VCaP (cell line): ENCODE measurements around the gene DLX3.

Source experiments
- H3K27ac ChIP-seq: fragments of 450-650 bp; 2 replicates; pipeline ENCODE4 v1.5.1; 2017
- TF ChIP-seq, protein P1 (sequence below): fragments of 450-650 bp; conservative IDR thresholded peaks from 2 replicates; pipeline ENCODE4 v1.5.1; 2017; ENCODE audit warnings: mild to moderate bottlenecking, moderate library complexity

Gene DLX3

GRCh38 chr17:49990331-49990730, 4.7 kb downstream of the DLX3 start:
- H3K27ac ChIP-seq: no peak overlapping the region
- TF ChIP-seq, protein P1, sequence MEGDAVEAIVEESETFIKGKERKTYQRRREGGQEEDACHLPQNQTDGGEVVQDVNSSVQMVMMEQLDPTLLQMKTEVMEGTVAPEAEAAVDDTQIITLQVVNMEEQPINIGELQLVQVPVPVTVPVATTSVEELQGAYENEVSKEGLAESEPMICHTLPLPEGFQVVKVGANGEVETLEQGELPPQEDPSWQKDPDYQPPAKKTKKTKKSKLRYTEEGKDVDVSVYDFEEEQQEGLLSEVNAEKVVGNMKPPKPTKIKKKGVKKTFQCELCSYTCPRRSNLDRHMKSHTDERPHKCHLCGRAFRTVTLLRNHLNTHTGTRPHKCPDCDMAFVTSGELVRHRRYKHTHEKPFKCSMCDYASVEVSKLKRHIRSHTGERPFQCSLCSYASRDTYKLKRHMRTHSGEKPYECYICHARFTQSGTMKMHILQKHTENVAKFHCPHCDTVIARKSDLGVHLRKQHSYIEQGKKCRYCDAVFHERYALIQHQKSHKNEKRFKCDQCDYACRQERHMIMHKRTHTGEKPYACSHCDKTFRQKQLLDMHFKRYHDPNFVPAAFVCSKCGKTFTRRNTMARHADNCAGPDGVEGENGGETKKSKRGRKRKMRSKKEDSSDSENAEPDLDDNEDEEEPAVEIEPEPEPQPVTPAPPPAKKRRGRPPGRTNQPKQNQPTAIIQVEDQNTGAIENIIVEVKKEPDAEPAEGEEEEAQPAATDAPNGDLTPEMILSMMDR: no peak

DNA sequence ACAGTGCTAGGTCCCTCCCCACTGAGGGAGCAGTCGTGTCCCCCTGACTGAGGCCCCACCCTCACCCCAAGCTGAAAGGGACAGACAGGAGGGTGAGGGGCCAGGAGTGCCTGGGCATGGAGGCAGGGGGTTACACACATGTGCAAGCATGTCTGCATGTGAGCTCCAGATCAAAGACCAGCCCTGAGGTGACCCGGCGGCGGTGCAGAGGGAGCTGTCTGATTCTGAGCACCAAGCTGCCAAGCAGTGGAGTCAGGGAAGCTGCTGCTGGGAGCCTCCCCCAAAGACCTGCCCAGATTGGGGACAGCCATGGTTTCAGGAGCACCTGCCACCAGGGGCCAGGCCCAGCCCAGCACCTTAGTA, 5.5 kb downstream of the DLX3 start:
- TF ChIP-seq, protein P1: no peak
- no peak overlapping the region for H3K27ac ChIP-seq

GRCh38 chr17:49987681-49988441, 7.2 kb downstream of the DLX3 start:
- H3K27ac ChIP-seq: peak overlapping the region; percentile 66
- TF ChIP-seq, protein P1: no peak

DNA sequence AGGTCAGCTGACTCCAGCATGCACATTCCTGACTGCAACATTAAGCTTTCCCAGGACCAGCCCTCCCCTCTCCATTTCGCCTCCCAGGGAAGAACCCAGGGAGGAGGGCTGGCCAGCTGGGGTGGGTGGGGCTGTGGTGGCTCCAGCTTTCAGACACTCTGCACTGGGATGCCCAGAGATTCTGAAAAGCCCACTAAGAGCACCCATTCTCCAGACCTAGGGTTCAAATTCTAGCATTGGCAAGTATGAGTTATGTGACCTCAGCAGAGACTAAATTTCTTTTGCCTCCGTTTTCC, 7.8 kb downstream of the DLX3 start:
- peak overlapping the region; percentile 66; the same call in 1 of the 2 replicates for H3K27ac ChIP-seq
- TF ChIP-seq, protein P1: no peak

DNA sequence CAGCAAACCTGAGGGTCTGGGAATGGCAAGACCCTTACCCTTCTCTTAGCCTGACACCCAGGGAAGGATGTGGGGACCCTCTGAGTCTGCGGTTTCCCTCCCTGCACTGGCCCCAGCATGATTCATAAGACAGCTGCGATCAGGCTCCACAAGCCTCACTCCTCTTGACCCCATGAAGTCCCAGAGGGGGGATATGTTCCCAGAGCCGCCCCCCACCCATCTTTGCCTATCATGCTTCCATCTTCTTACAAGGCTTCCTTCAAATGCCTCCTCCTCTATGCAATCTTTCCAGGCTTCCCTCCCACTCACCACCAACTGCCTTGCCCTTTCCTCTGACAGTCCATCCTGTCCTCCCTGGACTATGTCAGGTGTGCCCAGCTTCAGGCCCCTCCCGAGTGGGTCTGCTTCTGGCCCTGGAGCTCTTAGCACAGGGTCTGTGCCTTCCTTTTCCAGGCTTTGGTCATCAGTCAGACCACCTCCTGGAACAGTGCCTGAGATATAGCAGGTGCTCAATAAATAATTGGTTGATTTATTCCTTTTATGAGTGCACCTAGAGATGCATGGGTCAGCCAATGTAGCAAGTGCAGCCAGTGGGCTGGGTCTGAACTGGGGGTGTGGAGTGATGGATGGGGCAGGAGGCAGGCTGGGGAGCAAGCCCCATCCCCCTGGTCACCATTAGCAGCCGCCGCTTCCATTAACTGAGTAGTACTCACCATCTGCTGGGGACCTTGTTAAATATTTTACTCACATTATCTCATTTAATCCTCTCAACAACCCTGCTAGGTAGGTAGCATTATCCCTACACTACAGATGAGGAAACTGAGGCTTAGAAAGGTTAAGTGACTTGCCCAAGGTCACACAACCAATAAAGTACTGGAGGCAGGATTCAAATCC, 8.4 kb downstream of the DLX3 start:
- no peak overlapping the region; the same call in 1 of the 2 replicates for H3K27ac ChIP-seq
- TF ChIP-seq, protein P1: no peak

DNA sequence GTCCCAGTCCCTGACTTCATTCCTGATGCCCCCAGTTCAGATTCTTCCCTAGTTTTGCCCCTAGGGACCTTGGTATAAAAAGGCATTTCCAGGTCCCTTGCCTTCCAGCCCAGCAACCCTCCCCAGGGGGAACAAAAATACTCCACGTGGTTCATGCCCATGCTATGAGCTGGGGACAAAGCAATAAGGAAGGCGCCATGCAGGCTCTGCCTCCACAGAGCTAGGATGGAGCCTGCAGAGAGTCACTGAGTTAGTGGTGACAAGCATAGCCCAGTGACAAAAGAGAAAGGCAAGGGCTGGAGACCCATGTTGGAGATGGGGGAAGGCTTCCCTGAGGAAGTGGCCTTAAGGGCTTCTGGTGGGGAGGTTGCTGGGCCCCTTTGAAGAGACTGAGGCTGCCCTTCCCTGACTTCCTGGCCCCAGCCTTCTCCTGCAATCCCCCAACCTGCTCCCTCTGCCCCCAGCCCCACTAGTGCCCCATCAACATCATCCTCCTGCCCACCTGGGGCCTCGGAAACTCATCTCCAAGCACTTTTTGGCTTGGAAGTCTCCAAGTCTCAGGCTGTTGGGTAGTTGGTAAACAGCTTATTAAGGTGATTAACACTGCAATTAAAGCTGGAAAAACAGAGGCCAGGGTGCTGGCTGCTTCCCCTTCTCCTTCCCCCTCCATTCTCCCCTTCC, 9.6 kb downstream of the DLX3 start:
- TF ChIP-seq, protein P1: no peak
- H3K27ac ChIP-seq: no peak overlapping the region

- TF ChIP-seq, protein P1: no peak
- H3K27ac ChIP-seq: no peak overlapping the region
Observed at GRCh38 chr17:49984776-49985175, 10.2 kb downstream of the DLX3 start.
